Mucosa of gallbladder (tissue), 1 donor: Measurements from ENCODE around the gene TCTN3. TPM values are rescaled to one million over a fixed set of nuclear protein-coding genes. Genes with fewer than 3 reads are reported as not detected.
"Not testable (repeated sequence)": the region's sequence is repeated elsewhere in the genome, so short reads cannot be mapped to it uniquely, and the experiment has no call there.

Source experiments
- DNase-seq: peaks from one replicate; pipeline ENCODE4 v3.0.0-alpha.2; 2020; ENCODE audit warnings: low spot score
- total RNA-seq: library from RNA; stranded (reverse); gene quantifications from one replicate; pipeline ENCODE4 v1.2.1, GENCODE V29; 2021
- donor health status: DM: no; HTN: no; CAD: no.

TCTN3 gene
- total RNA-seq, 1 donor from 2014 or later = 48.0 TPM

GRCh38 chr10:95688648-95689047, 5.1 kb downstream of the TCTN3 start:
- no peak for DNase-seq

DNA sequence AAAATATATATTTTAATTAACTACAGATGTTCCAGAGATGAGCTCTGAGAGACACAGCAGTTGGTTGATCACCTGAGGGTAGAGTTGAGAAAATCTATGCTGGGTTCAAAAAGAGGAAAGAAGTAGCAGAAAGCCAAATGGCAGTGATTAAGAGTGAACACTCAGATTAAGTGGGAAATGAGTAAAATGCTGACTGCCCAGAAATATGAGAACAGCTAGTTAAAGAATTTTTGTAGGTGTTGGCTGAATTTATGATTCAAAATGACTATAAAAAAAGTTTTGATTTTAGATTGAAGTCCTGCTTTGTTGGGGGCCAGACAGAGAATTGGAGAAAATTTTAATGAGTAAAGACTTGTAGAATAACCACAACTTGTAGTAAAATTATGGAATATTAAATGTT, 9.8 kb downstream of the TCTN3 start:
- DNase-seq = no peak

- no peak for DNase-seq
Measured at GRCh38 chr10:95675403-95676116, 18.2 kb downstream of the TCTN3 start.

- no peak for DNase-seq
Measured at GRCh38 chr10:95674643-95675042, 19.1 kb downstream of the TCTN3 start.

DNA sequence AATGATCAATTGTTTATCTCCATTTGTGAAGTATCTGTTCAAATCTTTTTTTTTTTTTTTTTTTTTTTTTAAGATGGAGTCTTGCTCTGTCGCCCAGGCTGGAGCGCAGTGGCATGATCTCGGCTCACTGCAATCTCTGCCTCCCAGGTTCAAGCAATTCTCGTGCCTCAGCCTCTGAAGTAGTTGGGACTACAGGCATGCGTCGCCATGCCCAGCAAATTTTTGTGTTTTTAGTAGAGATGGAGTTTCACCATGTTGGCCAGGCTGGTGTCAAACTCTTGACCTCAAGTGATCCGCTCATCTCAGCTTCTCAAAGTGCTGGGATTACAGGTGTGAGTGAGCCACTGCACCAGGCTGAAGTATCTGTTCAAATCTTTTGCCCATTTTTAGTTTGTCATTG, 21.1 kb downstream of the TCTN3 start:
- not testable (repeated sequence) for DNase-seq

DNA sequence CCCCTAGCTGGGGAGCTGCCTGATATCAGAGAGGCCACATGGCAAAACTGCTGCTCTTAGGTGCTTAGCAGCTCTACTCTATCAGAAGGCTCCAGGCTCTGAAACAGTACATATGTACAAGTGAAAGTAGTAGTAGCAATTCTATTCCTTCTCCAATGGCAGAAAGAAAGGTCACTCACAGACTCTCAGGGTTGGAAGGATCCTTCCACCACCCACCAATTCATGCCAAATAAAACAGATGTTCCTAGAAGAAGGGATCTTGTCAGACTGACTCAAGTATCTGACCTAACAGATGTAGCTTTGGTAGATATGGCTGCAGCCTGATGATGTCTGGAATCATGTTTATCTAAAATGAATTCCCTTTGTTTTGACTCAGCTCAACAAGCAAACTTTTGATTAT, 29.2 kb downstream of the TCTN3 start:
- DNase-seq = no peak

DNA sequence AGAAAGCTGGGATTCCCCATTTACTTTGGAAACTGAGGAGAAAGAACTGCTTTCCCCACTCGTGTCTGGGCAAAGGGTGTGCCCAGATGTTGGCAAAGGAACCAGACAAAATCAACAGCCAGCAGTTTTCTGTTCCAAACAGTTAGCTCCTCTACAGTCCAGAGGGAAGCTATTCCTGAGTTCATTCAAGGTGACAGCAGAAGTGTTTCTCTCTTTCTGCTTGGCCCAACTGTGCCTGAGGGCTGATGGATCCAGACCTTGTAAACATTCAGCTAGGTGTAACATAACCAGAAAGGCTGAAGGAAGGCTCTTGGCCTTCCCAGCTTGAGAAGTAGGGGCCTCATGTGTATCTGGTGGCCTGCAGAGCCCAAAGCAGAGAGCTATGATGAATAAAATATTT, 30.2 kb downstream of the TCTN3 start:
- DNase-seq = no peak

GRCh38 chr10:95661818-95662217, 31.9 kb downstream of the TCTN3 start:
- no peak for DNase-seq

- no peak for DNase-seq
Measured at GRCh38 chr10:95660283-95660682, 33.4 kb downstream of the TCTN3 start.

- no peak for DNase-seq
Measured at GRCh38 chr10:95657250-95657649, 36.5 kb downstream of the TCTN3 start.

DNA sequence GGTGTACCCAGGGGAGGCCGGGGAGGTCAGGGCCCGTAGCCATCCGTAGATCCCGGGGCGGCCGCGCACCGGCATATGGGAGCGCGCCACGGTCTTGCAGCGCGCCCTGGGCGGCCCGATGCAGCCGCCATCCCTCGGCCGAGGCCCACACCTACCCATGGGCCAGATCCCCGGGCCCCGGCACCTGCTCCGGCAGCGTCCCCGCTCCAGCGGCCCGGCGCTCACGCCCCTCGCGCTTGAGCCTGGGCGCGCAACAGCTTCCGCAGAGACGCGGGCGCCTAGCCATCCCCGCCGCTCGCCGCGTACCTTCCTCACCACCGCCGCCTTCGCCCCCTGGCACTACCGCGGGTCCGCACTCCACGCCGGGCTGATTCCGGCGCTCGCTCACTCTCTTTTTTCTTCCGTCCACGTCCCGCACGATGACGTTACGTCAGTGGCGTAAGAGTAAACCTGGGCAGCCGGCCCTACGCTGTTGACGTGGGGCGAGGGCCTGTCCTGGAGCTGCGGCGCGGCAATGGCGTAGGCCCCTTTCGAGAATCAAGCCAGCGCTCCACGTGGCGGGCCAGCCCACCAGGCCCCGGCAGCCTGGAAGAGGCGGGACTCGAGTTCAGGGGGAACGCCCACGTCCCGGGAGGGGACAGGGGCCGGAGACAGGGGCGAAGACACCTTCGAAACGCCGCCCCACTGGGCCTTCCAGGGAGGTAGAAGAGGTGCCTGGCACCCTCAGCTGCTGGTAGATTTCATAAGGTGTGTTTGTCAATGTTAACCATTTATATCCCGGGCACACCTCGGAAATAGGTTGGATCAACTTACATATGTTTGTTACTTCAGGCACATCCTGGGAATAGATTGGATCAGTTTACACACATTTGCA, 37.2 kb downstream of the TCTN3 start, which contains the start of gene ALDH18A1:
Gene ALDH18A1 (minus strand): TSS at position 421 of the 874 bp plus-strand sequence. CDS start 3,334 bp downstream, outside the sequence.
- DNase-seq = peak; percentile 92

DNA sequence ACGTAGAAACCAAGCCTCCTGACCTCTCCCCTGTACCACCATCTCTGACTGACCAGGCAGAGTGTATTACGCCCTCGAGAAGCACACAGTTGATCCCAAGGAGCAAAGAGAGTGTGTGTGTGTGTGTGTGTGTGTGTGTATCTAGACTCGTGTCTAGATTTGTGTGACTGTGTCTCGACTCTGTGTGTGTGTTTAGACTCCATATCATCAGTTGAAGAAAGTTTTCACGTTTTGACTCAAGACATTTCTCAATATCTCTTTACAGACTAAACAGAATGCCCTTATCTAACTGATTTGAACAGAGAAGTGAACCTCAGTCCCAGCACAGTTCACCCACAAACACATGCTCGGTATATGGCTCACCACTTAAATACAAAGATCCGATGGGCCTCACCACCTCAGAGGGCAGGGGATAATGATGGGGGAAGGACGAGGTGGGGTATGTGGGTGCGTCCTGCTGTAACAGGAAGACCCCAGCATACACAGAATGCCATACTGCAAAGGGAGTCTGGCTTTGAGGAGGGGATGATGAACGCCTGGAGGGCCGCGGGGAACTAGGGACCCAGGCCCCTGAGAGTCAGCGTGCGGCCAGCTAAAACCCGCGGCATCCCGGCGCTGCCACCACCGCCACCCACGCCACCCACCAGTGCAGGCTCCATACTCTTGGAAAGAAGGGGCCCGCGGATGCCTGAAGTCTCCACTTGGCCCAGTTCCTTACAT, 38.0 kb downstream of the TCTN3 start:
- no peak for DNase-seq

- no peak for DNase-seq
Measured at GRCh38 chr10:95653895-95654294, 39.8 kb downstream of the TCTN3 start.

DNA sequence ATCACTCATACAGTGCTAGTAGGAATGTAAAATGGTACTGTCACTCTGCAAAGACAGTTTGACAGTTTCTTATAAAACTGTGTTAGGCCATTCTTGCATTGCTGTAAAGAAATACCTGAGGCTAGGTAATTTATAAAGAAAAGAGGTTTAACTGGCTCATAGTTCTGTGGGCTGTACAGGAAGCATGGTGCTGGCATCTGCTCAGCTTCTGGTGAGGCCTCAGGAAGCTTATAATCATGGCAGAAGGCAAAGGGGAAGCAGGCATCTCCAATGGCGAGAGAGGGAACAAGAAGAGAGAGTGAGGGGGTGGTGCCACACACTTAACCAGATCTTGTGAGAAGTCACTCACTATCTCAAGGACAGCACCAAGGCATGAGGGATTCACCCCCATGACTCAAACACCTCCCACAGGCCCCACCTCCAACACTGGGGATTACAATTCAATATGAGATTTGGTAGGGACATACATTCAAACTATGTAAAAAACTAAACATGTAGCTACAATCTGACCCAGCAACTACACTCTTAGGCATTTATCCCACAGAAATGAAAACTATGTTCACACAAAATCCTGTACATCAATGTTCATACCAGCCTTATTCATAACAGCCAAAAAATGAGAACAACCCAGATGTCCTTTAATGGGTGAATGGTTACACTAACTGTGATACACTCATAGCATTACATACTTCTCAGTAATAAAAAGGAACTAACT, 42.2 kb downstream of the TCTN3 start:
- DNase-seq = no peak

GRCh38 chr10:95650232-95650631, 43.5 kb downstream of the TCTN3 start:
- DNase-seq = no peak

GRCh38 chr10:95648138-95648537, 45.6 kb downstream of the TCTN3 start:
- DNase-seq = no peak

- DNase-seq = peak; percentile 27
Measured at GRCh38 chr10:95646160-95646559, 47.6 kb downstream of the TCTN3 start.

DNA sequence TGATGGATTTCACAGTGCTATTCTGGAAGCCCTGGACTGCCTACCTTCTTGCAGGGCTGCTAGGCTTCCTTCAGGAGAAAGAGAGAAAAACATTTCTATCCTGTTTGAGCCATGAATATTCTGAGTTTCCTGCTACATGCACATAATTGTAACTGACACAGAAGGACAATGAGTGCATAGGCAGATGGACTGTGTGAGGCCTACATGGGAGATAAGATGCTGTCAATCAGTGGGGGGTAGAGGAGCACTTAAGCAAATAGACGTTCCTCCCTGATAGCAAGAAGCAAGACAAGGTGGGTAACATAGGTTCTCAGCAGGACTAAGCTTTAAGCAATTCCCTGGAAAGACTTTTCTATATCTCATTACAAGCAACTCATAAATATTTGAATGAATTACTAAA, 48.8 kb downstream of the TCTN3 start:
- DNase-seq = no peak

DNA sequence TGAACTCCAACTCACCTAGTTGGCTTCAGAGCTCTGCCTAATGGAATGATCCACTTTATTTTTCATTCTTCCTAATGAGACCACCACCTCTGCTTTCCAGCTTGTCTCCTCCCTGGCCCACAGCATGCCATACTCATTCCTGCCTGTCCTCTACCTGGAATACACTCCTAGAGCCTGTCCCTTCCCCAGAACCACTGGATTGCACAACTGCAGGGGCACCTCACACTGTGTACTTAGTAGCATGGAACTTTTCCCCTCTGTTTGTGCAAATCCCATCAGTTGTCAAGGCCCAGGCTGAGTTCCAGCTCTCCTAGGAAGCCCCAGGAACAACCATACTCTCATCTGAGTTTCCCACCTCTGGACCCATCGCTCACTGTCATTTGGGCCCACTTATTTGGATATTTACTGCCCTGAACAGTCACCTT, 52.8 kb downstream of the TCTN3 start:
- no peak for DNase-seq

- no peak for DNase-seq
Measured at GRCh38 chr10:95637911-95638310, 55.8 kb downstream of the TCTN3 start.

DNA sequence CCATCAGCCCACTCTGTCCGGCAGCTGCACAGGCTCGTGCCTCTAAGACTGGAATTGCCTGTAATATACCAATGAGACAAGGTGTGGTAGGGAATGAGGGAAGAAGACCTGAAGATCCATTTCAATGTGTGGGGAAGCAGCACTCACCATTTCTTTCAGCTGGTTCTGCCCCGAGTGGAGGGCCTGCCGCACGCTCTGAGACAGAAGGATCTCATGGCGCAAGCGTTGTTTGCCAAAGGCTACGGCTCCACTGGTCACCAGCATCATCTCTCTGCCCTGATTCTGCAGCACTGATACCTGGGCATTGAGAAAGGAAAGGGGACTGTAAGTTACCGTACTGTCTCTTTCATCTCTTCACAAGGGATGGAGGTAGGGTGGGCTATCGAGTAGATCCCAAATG, 56.6 kb downstream of the TCTN3 start:
- DNase-seq = no peak

- DNase-seq = no peak
Measured at GRCh38 chr10:95635319-95635733, 58.4 kb downstream of the TCTN3 start.
